HEK293 (cell line): ENCODE measurements around the gene NEGR1.

Experiments used
- BCL11A ChIP-seq: fragments of 450-650 bp; formaldehyde crosslinking; IDR thresholded peaks from 2 replicates; pipeline ENCODE4 v1.5.1; 2016; ENCODE audit warnings: low read depth, missing biosample characterization, missing genetic modification characterization
- CTCF ChIP-seq: fragments of 450-650 bp; formaldehyde crosslinking; IDR thresholded peaks from 2 replicates; pipeline ENCODE4 v1.5.1; 2016; ENCODE audit warnings: missing biosample characterization, missing genetic modification characterization
- PRDM6 ChIP-seq: fragments of 450-650 bp; formaldehyde crosslinking; IDR thresholded peaks from 2 replicates; pipeline ENCODE4 v1.5.1; 2017; ENCODE audit warnings: missing biosample characterization, missing genetic modification characterization

- no peak for TF ChIP-seq BCL11A (tag by site-specific recombination)
- TF ChIP-seq PRDM6 (tag by site-specific recombination) = no peak
- TF ChIP-seq CTCF (tag by site-specific recombination) = no peak
Observed at GRCh38 chr1:71987181-71987580, 295.2 kb downstream of the NEGR1 start.
